ENCODE data around the gene KERA. TPM values are rescaled to one million over a fixed set of nuclear protein-coding genes. Genes with fewer than 3 reads are reported as not detected.

KERA gene
- total and polyA plus RNA-seq, 2 of the 4 experiments (the other 2 are of a cell fraction) = not detected

DNA sequence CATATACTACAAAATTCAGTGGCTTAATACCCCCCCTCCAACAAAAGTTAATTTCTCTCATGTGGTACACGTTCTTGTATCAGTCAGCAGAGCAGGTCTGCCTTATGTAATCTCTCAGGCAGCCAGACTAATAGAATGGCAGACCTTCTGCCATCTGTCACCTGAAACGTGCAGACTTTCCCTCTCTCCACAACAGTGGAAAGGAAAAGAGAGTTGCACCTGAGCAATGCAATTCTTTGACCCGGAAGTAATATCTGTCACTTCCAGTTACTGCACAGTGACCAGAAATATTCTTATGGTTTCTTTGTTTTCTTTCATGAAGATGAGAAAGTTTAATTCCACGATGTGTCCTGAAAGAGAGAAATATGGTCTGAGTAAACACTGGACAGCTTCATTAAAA, 14.4 kb downstream of the KERA start:
- no peak overlapping the region for H2BK120ac ChIP-seq (ENCODE audit: low read depth, low read length)
- no peaks in the 10 kb centered on the region for H3K79me1 ChIP-seq (ENCODE audit: low read depth in 1 of 2, low read length in 2 of 2)
- no peaks in the 10 kb centered on the region for H3K27me3 ChIP-seq (ENCODE audit: control insufficient read depth, insufficient read depth, low read length)
- H3K4me3 ChIP-seq (ENCODE audit: insufficient read depth, low read depth, low read length) = no peak overlapping the region
- TF ChIP-seq SMC3 (IDR thresholded peaks at IDR 0.05; ENCODE audit: low read depth, low read length) (no peak), FOS (IDR thresholded peaks at IDR 0.05; ENCODE audit: low read depth, low read length) (no peak), NFE2L2 (IDR thresholded peaks at IDR 0.05; ENCODE audit: low read depth, low read length) (no peak), RAD21 (IDR thresholded peaks at IDR 0.05; ENCODE audit: low read length) (no peak), CHD1 (IDR thresholded peaks at IDR 0.05; ENCODE audit: low read depth, low read length) (no peak), MAZ (IDR thresholded peaks at IDR 0.05; ENCODE audit: borderline replicate concordance, low read depth, low read length) (no peak), MXI1 (IDR thresholded peaks at IDR 0.05; ENCODE audit: borderline replicate concordance, low read depth, low read length) (no peak), RCOR1 (IDR thresholded peaks at IDR 0.05; ENCODE audit: insufficient replicate concordance, low read length) (no peak), USF2 (IDR thresholded peaks at IDR 0.05; ENCODE audit: low read depth, low read length) (no peak), CEBPB (IDR thresholded peaks at IDR 0.05; ENCODE audit: low read depth, low read length) (no peak)
- TF ChIP-seq, protein P1, sequence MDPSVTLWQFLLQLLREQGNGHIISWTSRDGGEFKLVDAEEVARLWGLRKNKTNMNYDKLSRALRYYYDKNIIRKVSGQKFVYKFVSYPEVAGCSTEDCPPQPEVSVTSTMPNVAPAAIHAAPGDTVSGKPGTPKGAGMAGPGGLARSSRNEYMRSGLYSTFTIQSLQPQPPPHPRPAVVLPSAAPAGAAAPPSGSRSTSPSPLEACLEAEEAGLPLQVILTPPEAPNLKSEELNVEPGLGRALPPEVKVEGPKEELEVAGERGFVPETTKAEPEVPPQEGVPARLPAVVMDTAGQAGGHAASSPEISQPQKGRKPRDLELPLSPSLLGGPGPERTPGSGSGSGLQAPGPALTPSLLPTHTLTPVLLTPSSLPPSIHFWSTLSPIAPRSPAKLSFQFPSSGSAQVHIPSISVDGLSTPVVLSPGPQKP (IDR thresholded peaks at IDR 0.05; ENCODE audit: borderline replicate concordance, low read depth, low read length) = no peak
- TF ChIP-seq, protein P2, sequence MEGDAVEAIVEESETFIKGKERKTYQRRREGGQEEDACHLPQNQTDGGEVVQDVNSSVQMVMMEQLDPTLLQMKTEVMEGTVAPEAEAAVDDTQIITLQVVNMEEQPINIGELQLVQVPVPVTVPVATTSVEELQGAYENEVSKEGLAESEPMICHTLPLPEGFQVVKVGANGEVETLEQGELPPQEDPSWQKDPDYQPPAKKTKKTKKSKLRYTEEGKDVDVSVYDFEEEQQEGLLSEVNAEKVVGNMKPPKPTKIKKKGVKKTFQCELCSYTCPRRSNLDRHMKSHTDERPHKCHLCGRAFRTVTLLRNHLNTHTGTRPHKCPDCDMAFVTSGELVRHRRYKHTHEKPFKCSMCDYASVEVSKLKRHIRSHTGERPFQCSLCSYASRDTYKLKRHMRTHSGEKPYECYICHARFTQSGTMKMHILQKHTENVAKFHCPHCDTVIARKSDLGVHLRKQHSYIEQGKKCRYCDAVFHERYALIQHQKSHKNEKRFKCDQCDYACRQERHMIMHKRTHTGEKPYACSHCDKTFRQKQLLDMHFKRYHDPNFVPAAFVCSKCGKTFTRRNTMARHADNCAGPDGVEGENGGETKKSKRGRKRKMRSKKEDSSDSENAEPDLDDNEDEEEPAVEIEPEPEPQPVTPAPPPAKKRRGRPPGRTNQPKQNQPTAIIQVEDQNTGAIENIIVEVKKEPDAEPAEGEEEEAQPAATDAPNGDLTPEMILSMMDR (conservative IDR thresholded peaks at IDR 0.05; ENCODE audit: low read depth, low read length) = no peak
- no peak for DNase-seq
- H3K18ac ChIP-seq (ENCODE audit: low read depth, low read length) = no peak overlapping the region
- H3K56ac ChIP-seq (ENCODE audit: extremely low read depth, insufficient read depth, low read length) = no peak overlapping the region
- WGBS, 2 experiments (ENCODE audit: extremely low coverage in 2 of 2, insufficient read length in 1 of 2) = 40% methylated on average over 1 of the region's 4 CpGs; no CpG with 5 or more reads in 1 of the 2 experiments
- H3K9me3 ChIP-seq (ENCODE audit: control insufficient read depth, insufficient read depth, low read length) = no peaks in the 10 kb centered on the region
- CTCF ChIA-PET = no interaction called here
- in situ Hi-C loops (cut with MboI; ENCODE audit: low sequenced_read_pairs) (no loop called here), intact Hi-C loops (cut with micrococcal nuclease) (loop anchor here (5.0 kb wide), 1 partner anchor 49 kb away; no protein-coding TSS in a partner anchor), dilution Hi-C loops (cut with HindIII; ENCODE audit: low sequenced_read_pairs, unreplicated experiment) (no loop called here)
- no peak overlapping the region for H3K27ac ChIP-seq (ENCODE audit: insufficient read depth, low read length)
- H2AFZ ChIP-seq (replicated peaks; ENCODE audit: low read length, poor library complexity) = no peak overlapping the region
- no peaks in the 10 kb centered on the region for H3K36me3 ChIP-seq (ENCODE audit: control insufficient read depth, insufficient read depth, low read length)
- no peak overlapping the region for H3K4ac ChIP-seq (ENCODE audit: low read depth, low read length)
- no peak overlapping the region for H4K91ac ChIP-seq (ENCODE audit: insufficient read depth, low read depth, low read length)
- no peak overlapping the region for H3K9ac ChIP-seq (ENCODE audit: low read depth, low read length)
- H2BK5ac ChIP-seq (ENCODE audit: low read depth, low read length, poor library complexity, severe bottlenecking) = no peak overlapping the region
- no peak overlapping the region for H2AK5ac ChIP-seq (ENCODE audit: low read depth, low read length)
- H3K4me1 ChIP-seq (ENCODE audit: control insufficient read depth, insufficient read depth, low read length) = no peaks in the 10 kb centered on the region
- no TSS peak for BruUV-seq (replicated peaks)
- H2AK9ac ChIP-seq (replicated peaks; ENCODE audit: low read depth, low read length, poor library complexity) = no peak overlapping the region
- H3K9me1 ChIP-seq (ENCODE audit: insufficient read depth, low read length) = no peaks in the 10 kb centered on the region
- no peak overlapping the region for H3K4me2 ChIP-seq (ENCODE audit: low read depth, low read length)
- no peaks in the 10 kb centered on the region for H4K20me1 ChIP-seq (ENCODE audit: insufficient read depth, low read length)
- H2BK15ac ChIP-seq (ENCODE audit: low read depth, low read length) = no peak overlapping the region
- H3K23ac ChIP-seq (ENCODE audit: low read depth, low read length) = no peak overlapping the region
- no peak overlapping the region for H4K5ac ChIP-seq (ENCODE audit: low read depth, low read length)
- no peak for ATAC-seq (ENCODE audit: low read depth)
- POLR2A ChIA-PET (ENCODE audit: unreplicated experiment) = no interaction called here
- H3K14ac ChIP-seq (replicated peaks; ENCODE audit: low read depth, low read length) = no peak overlapping the region
- H2BK20ac ChIP-seq (ENCODE audit: low read depth, low read length) = no peak overlapping the region
- H4K8ac ChIP-seq (ENCODE audit: low read depth in 2 of 2, low read length in 2 of 2) = no peak overlapping the region

All from IMR-90 (cell line).